A549 (cell line): ENCODE results near the gene CDYL2. TPM values are rescaled to one million over a fixed set of nuclear protein-coding genes. Genes with fewer than 3 reads are reported as not detected.

Experiments
- ATAC-seq, 2 experiments: fragments of 200-7000 bp in 1 of 2; fragments of >200 bp in 1 of 2; cut with Nextera tagmentation in 1 of 2; cut with Tn5 transposase in 1 of 2; 3 replicates each; pipeline versions ENCODE4 v1.8.0 to v1.9.1; 2018 to 2020; ENCODE audit warnings: mild to moderate bottlenecking in 1 of 2, moderate library complexity in 1 of 2
- CTCF ChIA-PET: fragments of 300-600 bp; sonication (Branson Sonifier 250); formaldehyde crosslinking; extraction: SDS; loops from one replicate; lab custom pipeline; 2021; ENCODE audit warnings: antibody characterized with exemption, inconsistent platforms; lab: Yijun Ruan, JAX
- POLR2A ChIA-PET: fragments of 350-600 bp; formaldehyde crosslinking; extraction: SDS; loops from one replicate; lab custom pipeline; 2021; ENCODE audit warnings: antibody characterized with exemption, inconsistent platforms; lab: Yijun Ruan, JAX
- DNase-seq, 2 experiments: peaks; one replicate each; pipeline versions ENCODE4 v3.0.0 to v3.0.0-alpha.2; 2011 to 2016; ENCODE audit warnings: low read depth in 1 of 2, low spot score in 1 of 2
- FAIRE-seq: peaks from 2 replicates; lab custom pipeline; 2011; peaks lifted over from hg19 to GRCh38; lab: Jason Lieb, UNC
- H3K27ac ChIP-seq, 2 experiments: fragments of >200 bp; sonication (Bioruptor Twin); formaldehyde crosslinking; 3 replicates each; pipeline ENCODE4 v1.5.1; 2016 to 2017
- H3K4me1 ChIP-seq: fragments of >200 bp; sonication (Bioruptor Twin); formaldehyde crosslinking; 3 replicates; pipeline ENCODE4 v1.6.1; 2016
- H3K4me2 ChIP-seq: fragments of >200 bp; sonication (Bioruptor Twin); formaldehyde crosslinking; 3 replicates; pipeline ENCODE4 v1.6.1; 2016
- H3K4me3 ChIP-seq: fragments of >200 bp; sonication (Bioruptor Twin); formaldehyde crosslinking; 3 replicates; pipeline ENCODE4 v1.5.1; 2016
- H3K9me3 ChIP-seq: fragments of >200 bp; sonication (Bioruptor Twin); formaldehyde crosslinking; 3 replicates; pipeline ENCODE4 v1.6.1; 2016
- BHLHE40 ChIP-seq: IDR thresholded peaks from 2 replicates; pipeline ENCODE4 v1.6.1; 2012; ENCODE audit warnings: low read depth, low read length, inconsistent platforms
- CBX2 ChIP-seq: fragments of 200-600 bp; sonication (generic); IDR thresholded peaks from 2 replicates; pipeline ENCODE4 v1.6.1; 2016; ENCODE audit warnings: low read depth, mild to moderate bottlenecking, borderline replicate concordance
- CBX8 ChIP-seq: fragments of 200-600 bp; sonication (generic); IDR thresholded peaks from 2 replicates; pipeline ENCODE4 v1.6.1; 2016
- CEBPB ChIP-seq, 2 experiments: fragments of >200 bp in 1 of 2; sonication (Bioruptor Twin) in 1 of 2; formaldehyde crosslinking in 1 of 2; IDR thresholded peaks; 2 replicates each; pipeline ENCODE4 v1.6.1; 2012 to 2016
- CHD2 ChIP-seq: fragments of 150-350 bp; IDR thresholded peaks from 2 replicates; pipeline ENCODE4 v1.6.1; 2014; ENCODE audit warnings: low read length; ENCODE audit not compliant: partially characterized antibody
- CHD4 ChIP-seq: fragments of 200-600 bp; sonication (generic); IDR thresholded peaks from 2 replicates; pipeline ENCODE4 v1.6.1; 2016; ENCODE audit warnings: antibody characterized with exemption, mild to moderate bottlenecking, borderline replicate concordance
- E2F6 ChIP-seq: IDR thresholded peaks from 2 replicates; pipeline ENCODE4 v1.6.1; 2012; ENCODE audit warnings: low read depth, borderline replicate concordance
- FOSB ChIP-seq: fragments of 250-450 bp; sonication (Bioruptor Pico); IDR thresholded peaks from 2 replicates; pipeline ENCODE4 v1.5.0; 2020; ENCODE audit warnings: mild to moderate bottlenecking, moderate library complexity
- FOSL2 ChIP-seq, 2 experiments: fragments of 450-650 bp in 1 of 2; fragments of >200 bp in 1 of 2; sonication (Bioruptor Twin) in 1 of 2; formaldehyde crosslinking; IDR thresholded peaks; 2 replicates each; pipeline versions ENCODE4 v1.5.0 to v1.6.1; 2016 to 2020; ENCODE audit warnings: mild to moderate bottlenecking in 1 of 2, moderate library complexity in 1 of 2
- FOXS1 ChIP-seq: fragments of 250-450 bp; sonication (Bioruptor Pico); IDR thresholded peaks from 2 replicates; pipeline ENCODE4 v1.5.0; 2020; ENCODE audit warnings: mild to moderate bottlenecking, moderate library complexity
- HEYL ChIP-seq: fragments of 250-450 bp; sonication (Bioruptor Pico); IDR thresholded peaks from 2 replicates; pipeline ENCODE4 v1.8.0; 2021; ENCODE audit warnings: mild to moderate bottlenecking, moderate library complexity
- HOXA7 ChIP-seq: fragments of 250-450 bp; sonication (Bioruptor Pico); IDR thresholded peaks from 2 replicates; pipeline ENCODE4 v1.5.0; 2020; ENCODE audit warnings: mild to moderate bottlenecking, moderate library complexity
- HOXB5 ChIP-seq: fragments of 250-450 bp; sonication (Bioruptor Pico); IDR thresholded peaks from 2 replicates; pipeline ENCODE4 v1.5.0; 2020; ENCODE audit warnings: mild to moderate bottlenecking, moderate library complexity
- JUN ChIP-seq, 2 experiments: fragments of >200 bp; sonication (Bioruptor Twin); formaldehyde crosslinking; IDR thresholded peaks; 2 replicates in 1 of 2; 3 replicates in 1 of 2; pipeline ENCODE4 v1.6.1; 2016 to 2017
- MAFK ChIP-seq: fragments of 450-650 bp; IDR thresholded peaks from 2 replicates; pipeline ENCODE4 v1.6.1; 2014; ENCODE audit not compliant: partially characterized antibody
- NFE2L2 ChIP-seq: fragments of 150-350 bp; conservative IDR thresholded peaks from 2 replicates; pipeline ENCODE4 v1.6.1; 2014; ENCODE audit warnings: low read length
- NPAS2 ChIP-seq: fragments of 250-450 bp; sonication (Bioruptor Pico); IDR thresholded peaks from 2 replicates; pipeline ENCODE4 v1.8.0; 2022; ENCODE audit warnings: mild to moderate bottlenecking, moderate library complexity, borderline replicate concordance
- NR3C1 ChIP-seq: fragments of >200 bp; sonication (Bioruptor Twin); formaldehyde crosslinking; IDR thresholded peaks from 3 replicates; pipeline ENCODE4 v1.6.1; 2017
- POLR2A ChIP-seq: IDR thresholded peaks from 2 replicates; pipeline ENCODE4 v1.6.1; 2012; ENCODE audit warnings: mild to moderate bottlenecking, low read length
- POLR2AphosphoS2 ChIP-seq: conservative IDR thresholded peaks from 2 replicates; pipeline ENCODE4 v1.6.1; 2012; ENCODE audit warnings: low read length, improper control_type of control experiment, inconsistent platforms
- RAD21 ChIP-seq, 2 experiments: fragments of >200 bp in 1 of 2; sonication (Bioruptor Twin) in 1 of 2; formaldehyde crosslinking in 1 of 2; IDR thresholded peaks in 1 of 2; conservative IDR thresholded peaks in 1 of 2; 2 replicates in 1 of 2; 3 replicates in 1 of 2; pipeline ENCODE4 v1.6.1; 2012 to 2018; ENCODE audit warnings: inconsistent platforms in 1 of 2
- RARB ChIP-seq: fragments of 250-450 bp; sonication (Bioruptor Pico); IDR thresholded peaks from 2 replicates; pipeline ENCODE4 v1.8.0; 2021; ENCODE audit warnings: mild to moderate bottlenecking, moderate library complexity
- REST ChIP-seq: fragments of 200-600 bp; sonication (generic); IDR thresholded peaks from 2 replicates; pipeline ENCODE4 v1.6.1; 2016; ENCODE audit warnings: antibody characterized with exemption, mild to moderate bottlenecking, moderate library complexity
- RFX5 ChIP-seq: fragments of 450-650 bp; IDR thresholded peaks from 2 replicates; pipeline ENCODE4 v1.7.1; 2014; ENCODE audit warnings: antibody characterized with exemption, mild to moderate bottlenecking, moderate library complexity
- SMC3 ChIP-seq: fragments of >200 bp; sonication (Bioruptor Twin); formaldehyde crosslinking; IDR thresholded peaks from 3 replicates; pipeline ENCODE4 v1.6.1; 2018; ENCODE audit warnings: inconsistent platforms
- TP53 ChIP-seq: fragments of 250-450 bp; sonication (Bioruptor Pico); IDR thresholded peaks from 2 replicates; pipeline ENCODE4 v1.5.0; 2021; ENCODE audit warnings: mild to moderate bottlenecking, moderate library complexity
- ZFP36 ChIP-seq: fragments of 450-650 bp; IDR thresholded peaks from 2 replicates; pipeline ENCODE4 v1.6.1; 2014; ENCODE audit warnings: borderline replicate concordance; ENCODE audit not compliant: partially characterized antibody
- ZNF302 ChIP-seq: fragments of 250-450 bp; sonication (Bioruptor Pico); IDR thresholded peaks from 2 replicates; pipeline ENCODE4 v1.9.0; 2021; ENCODE audit warnings: inconsistent platforms, mild to moderate bottlenecking, moderate library complexity
- WGBS: methylation state at CpG from one replicate; pipeline ENCODE4 v1.1.6; 2017; ENCODE audit errors: missing lambda C conversion rate; 5-methylcytosine and 5-hydroxymethylcytosine counted together
- polyA plus RNA-seq, 4 experiments: library from polyadenylated mRNA; depleted of rRNA in 3 of 4; stranded (reverse); fragments of >200 nt; fragmentation: RNase III in 1 of 4; extraction: RNeasy Plus Mini Kit Qiagen cat#74134 plus additional on column Dnase treatment in 1 of 4; gene quantifications; 2 replicates in 3 of 4; 3 replicates in 1 of 4; pipeline ENCODE4 v1.2.3, GENCODE V29; 2011 to 2017
- TF ChIP-seq, protein P1 (sequence below): IDR thresholded peaks from 2 replicates; pipeline ENCODE4 v1.6.1; 2012
- TF ChIP-seq, protein P2 (sequence below): fragments of >200 bp; sonication (Bioruptor Twin); formaldehyde crosslinking; IDR thresholded peaks from 2 replicates; pipeline ENCODE4 v1.6.1; 2016
- TF ChIP-seq, protein P3 (sequence below): fragments of 150-350 bp; IDR thresholded peaks from 2 replicates; pipeline ENCODE4 v1.6.1; 2014; ENCODE audit warnings: low read depth, mild to moderate bottlenecking, low read length
- TF ChIP-seq, protein P4 (sequence below): IDR thresholded peaks from 2 replicates; pipeline ENCODE4 v1.6.1; 2012

CDYL2 gene
- polyA plus RNA-seq, 2 of the 4 experiments (the other 2 are of a cell fraction): 0.05 to 0.10 TPM

DNA sequence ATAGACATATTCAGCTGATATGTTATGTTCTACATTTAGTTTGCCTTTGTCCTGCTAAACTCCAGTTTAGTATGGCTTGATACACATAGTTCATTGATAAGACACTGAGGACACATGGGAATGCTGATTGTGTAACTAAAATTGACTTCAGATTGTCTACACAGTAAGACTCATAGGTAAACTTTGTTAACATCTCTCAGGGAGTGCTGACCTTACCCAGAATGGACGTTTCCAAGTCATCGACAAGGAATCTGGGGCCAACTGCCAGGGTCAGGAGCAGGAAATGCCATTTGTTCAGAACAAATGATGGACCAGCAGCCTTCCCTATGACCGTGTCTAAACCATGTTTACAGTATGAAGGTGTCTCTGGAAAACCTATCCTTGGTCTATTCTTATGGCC is 204.9 kb downstream of the CDYL2 start:
- WGBS: 4% methylated on average over 3 of the region's 3 CpGs
- DNase-seq (no peak), FAIRE-seq (no peak), ATAC-seq (no peak)
- TF ChIP-seq ZFP36 (no peak), CHD4 (no peak), JUN (IDR thresholded peaks at IDR 0.05) (no peak), TP53 (no peak), ZNF302 (no peak), BHLHE40 (no peak), FOSL2 (IDR thresholded peaks at IDR 0.05) (no peak), FOSL2 (CRISPR knock-in tag; IDR thresholded peaks at IDR 0.05) (no peak), SMC3 (no peak), FOXS1 (no peak), MAFK (no peak), POLR2AphosphoS2 (no peak), HOXB5 (no peak), POLR2A (no peak), CHD2 (no peak), HOXA7 (CRISPR knock-in tag) (no peak), RARB (CRISPR knock-in tag) (no peak)
- TF ChIP-seq, protein P1, sequence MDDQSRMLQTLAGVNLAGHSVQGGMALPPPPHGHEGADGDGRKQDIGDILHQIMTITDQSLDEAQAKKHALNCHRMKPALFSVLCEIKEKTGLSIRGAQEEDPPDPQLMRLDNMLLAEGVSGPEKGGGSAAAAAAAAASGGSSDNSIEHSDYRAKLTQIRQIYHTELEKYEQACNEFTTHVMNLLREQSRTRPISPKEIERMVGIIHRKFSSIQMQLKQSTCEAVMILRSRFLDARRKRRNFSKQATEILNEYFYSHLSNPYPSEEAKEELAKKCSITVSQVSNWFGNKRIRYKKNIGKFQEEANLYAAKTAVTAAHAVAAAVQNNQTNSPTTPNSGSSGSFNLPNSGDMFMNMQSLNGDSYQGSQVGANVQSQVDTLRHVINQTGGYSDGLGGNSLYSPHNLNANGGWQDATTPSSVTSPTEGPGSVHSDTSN: no peak
- no peaks in the 10 kb centered on the region for H3K4me1 ChIP-seq
- no peak overlapping the region for H3K4me2 ChIP-seq
- H3K27ac ChIP-seq: no peak overlapping the region
- ChIA-PET POLR2A (no interaction called here), CTCF (no interaction called here)
- no peak overlapping the region for H3K4me3 ChIP-seq
- no peaks in the 10 kb centered on the region for H3K9me3 ChIP-seq

GRCh38 chr16:80596507-80597207 is 207.7 kb downstream of the CDYL2 start:
- Histone ChIP-seq H3K4me1 (no peaks in the 10 kb centered on the region), H3K9me3 (no peaks in the 10 kb centered on the region), H3K4me2 (no peak overlapping the region), H3K27ac (no peak overlapping the region), H3K4me3 (no peak overlapping the region)
- ChIA-PET POLR2A (no interaction called here), CTCF (no interaction called here)
- FAIRE-seq (no peak), DNase-seq (no peak), ATAC-seq (no peak)
- TF ChIP-seq CBX2: no peak
- TF ChIP-seq FOSB (CRISPR knock-in tag): no peak
- TF ChIP-seq E2F6: no peak
- TF ChIP-seq NFE2L2: no peak
- TF ChIP-seq FOXS1: no peak
- no peak for TF ChIP-seq NPAS2 (CRISPR knock-in tag)
- TF ChIP-seq RAD21 (conservative IDR thresholded peaks at IDR 0.05 in 1 of 2, IDR thresholded peaks at IDR 0.05 in 1 of 2): no peak
- TF ChIP-seq, protein P2, sequence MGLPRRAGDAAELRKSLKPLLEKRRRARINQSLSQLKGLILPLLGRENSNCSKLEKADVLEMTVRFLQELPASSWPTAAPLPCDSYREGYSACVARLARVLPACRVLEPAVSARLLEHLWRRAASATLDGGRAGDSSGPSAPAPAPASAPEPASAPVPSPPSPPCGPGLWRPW: no peak
- no peak for TF ChIP-seq HEYL
- no peak for TF ChIP-seq RFX5
- TF ChIP-seq CBX8: no peak
- no peak for TF ChIP-seq REST
- TF ChIP-seq HOXA7 (CRISPR knock-in tag): no peak
- TF ChIP-seq, protein P3, sequence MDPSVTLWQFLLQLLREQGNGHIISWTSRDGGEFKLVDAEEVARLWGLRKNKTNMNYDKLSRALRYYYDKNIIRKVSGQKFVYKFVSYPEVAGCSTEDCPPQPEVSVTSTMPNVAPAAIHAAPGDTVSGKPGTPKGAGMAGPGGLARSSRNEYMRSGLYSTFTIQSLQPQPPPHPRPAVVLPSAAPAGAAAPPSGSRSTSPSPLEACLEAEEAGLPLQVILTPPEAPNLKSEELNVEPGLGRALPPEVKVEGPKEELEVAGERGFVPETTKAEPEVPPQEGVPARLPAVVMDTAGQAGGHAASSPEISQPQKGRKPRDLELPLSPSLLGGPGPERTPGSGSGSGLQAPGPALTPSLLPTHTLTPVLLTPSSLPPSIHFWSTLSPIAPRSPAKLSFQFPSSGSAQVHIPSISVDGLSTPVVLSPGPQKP: no peak
- TF ChIP-seq CEBPB (IDR thresholded peaks at IDR 0.05): no peak
- no peak for TF ChIP-seq JUN (IDR thresholded peaks at IDR 0.05)
- TF ChIP-seq, protein P4, sequence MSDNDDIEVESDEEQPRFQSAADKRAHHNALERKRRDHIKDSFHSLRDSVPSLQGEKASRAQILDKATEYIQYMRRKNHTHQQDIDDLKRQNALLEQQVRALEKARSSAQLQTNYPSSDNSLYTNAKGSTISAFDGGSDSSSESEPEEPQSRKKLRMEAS: no peak
- TF ChIP-seq POLR2AphosphoS2: no peak
- TF ChIP-seq NR3C1: no peak
- 5% methylated on average over 7 of the region's 7 CpGs for WGBS
